DOHH2 (cell line): ENCODE measurements around the gene MAP1B.

Experiments
- EZH2phosphoT487 ChIP-seq: fragments of 200-600 bp; sonication (generic); IDR thresholded peaks from 2 replicates; pipeline ENCODE4 v1.6.1; 2017; ENCODE audit warnings: borderline replicate concordance, mild to moderate bottlenecking, antibody characterized with exemption, low read length, moderate library complexity, mixed read lengths
- TF ChIP-seq, protein P1 (sequence below): fragments of 200-600 bp; sonication (generic); IDR thresholded peaks from one replicate; pipeline ENCODE4 v1.5.1; 2014; ENCODE audit warnings: antibody characterized with exemption, mild to moderate bottlenecking, low read depth, low read length; ENCODE audit not compliant: poor library complexity, severe bottlenecking

DNA sequence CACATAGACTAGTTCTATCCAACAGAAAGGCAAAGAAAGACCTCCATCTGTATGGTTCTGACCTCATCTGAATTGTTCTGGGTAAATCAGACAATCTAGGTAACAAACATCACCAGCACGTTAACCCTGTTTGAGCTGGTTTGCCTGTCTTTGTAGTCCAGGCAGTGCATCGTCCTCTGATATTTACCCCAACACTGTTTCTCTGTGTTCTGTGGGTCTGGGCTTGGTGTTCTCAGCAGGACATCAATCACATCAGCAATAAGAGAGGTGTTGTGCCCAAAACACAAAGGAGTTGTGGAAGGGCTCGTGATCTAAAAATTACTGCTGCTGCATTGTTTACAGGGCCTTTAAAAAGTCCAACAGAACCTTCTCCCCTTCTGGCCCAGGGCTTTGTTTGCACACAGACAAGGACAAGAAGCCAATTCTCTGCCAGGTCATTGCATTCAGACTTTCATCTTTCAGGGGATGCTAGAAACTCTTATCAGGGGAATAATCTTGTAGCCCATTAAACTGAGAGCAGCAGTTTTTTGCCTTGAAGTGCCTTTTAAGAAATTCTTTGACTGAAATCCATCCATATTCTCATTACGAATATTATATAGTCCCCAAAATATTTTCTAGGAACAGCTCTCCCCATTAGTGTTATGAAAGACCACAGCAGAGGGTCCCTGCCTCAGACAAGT lies 30.5 kb upstream of the MAP1B start:
- TF ChIP-seq, protein P1, sequence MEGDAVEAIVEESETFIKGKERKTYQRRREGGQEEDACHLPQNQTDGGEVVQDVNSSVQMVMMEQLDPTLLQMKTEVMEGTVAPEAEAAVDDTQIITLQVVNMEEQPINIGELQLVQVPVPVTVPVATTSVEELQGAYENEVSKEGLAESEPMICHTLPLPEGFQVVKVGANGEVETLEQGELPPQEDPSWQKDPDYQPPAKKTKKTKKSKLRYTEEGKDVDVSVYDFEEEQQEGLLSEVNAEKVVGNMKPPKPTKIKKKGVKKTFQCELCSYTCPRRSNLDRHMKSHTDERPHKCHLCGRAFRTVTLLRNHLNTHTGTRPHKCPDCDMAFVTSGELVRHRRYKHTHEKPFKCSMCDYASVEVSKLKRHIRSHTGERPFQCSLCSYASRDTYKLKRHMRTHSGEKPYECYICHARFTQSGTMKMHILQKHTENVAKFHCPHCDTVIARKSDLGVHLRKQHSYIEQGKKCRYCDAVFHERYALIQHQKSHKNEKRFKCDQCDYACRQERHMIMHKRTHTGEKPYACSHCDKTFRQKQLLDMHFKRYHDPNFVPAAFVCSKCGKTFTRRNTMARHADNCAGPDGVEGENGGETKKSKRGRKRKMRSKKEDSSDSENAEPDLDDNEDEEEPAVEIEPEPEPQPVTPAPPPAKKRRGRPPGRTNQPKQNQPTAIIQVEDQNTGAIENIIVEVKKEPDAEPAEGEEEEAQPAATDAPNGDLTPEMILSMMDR: no peak
- TF ChIP-seq EZH2phosphoT487: no peak
